T-cell (primary cell): Measurements from ENCODE around the gene KCNS1. TPM values are rescaled to one million over a fixed set of nuclear protein-coding genes. Genes with fewer than 3 reads are reported as not detected.

Experiments
- ATAC-seq, 4 experiments: fragments of 200-7000 bp in 3 of 4; fragments of 150-1000 bp in 1 of 4; cut with Tn5 transposase; replicated peaks in 1 of 4; 1 replicate in 3 of 4; 2 replicates in 1 of 4; pipeline ENCODE4 v1.10.0; 2021; ENCODE audit warnings: moderate library complexity in 3 of 4, mild to moderate bottlenecking in 2 of 4, moderate number of reproducible peaks in 1 of 4
- CTCF ChIA-PET, 2 donors: fragments of 300-600 bp; sonication (Branson Sonifier 250); formaldehyde crosslinking; loops; one replicate each; lab custom pipeline; 2022; ENCODE audit warnings: antibody characterized with exemption in 2 of 2; lab: Charles Lee
- POLR2A ChIA-PET, 2 donors: fragments of 300-600 bp; sonication (Branson Sonifier 250); formaldehyde crosslinking; loops; one replicate each; lab custom pipeline; 2022; ENCODE audit warnings: antibody characterized with exemption in 2 of 2; lab: Charles Lee
- DNase-seq, 35 experiments: peaks; one replicate each; pipeline versions ENCODE4 v3.0.0 to v3.0.0-alpha.2; 2013 to 2023
- H3K27ac ChIP-seq: one replicate; pipeline ENCODE4 v1.5.1; 2013; ENCODE audit warnings: low read length
- H3K27me3 ChIP-seq, 2 experiments: replicated peaks in 1 of 2; 1 replicate in 1 of 2; 2 replicates in 1 of 2; pipeline versions ENCODE4 v1.6.1 to v1.7.0; 2013; ENCODE audit warnings: low read length in 1 of 2, mixed read lengths in 1 of 2; ENCODE audit not compliant: control insufficient read depth in 2 of 2, insufficient read depth in 2 of 2; ENCODE audit errors: extremely low read depth in 1 of 2
- H3K36me3 ChIP-seq, 2 donors: 1 replicate in 1 of 2; 2 replicates in 1 of 2; pipeline versions ENCODE4 v1.6.1 to v1.7.0; 2013; ENCODE audit warnings: low read length in 1 of 2; ENCODE audit not compliant: control insufficient read depth in 2 of 2, insufficient read depth in 1 of 2; ENCODE audit errors: extremely low read depth in 1 of 2
- H3K4me1 ChIP-seq, 2 experiments: 1 replicate in 1 of 2; 2 replicates in 1 of 2; pipeline versions ENCODE4 v1.6.1 to v1.7.0; 2013; ENCODE audit warnings: low read length in 2 of 2, mixed read lengths in 1 of 2; ENCODE audit not compliant: insufficient read depth in 2 of 2, control insufficient read depth in 1 of 2; ENCODE audit errors: extremely low read depth in 1 of 2
- H3K4me3 ChIP-seq, 2 donors: 1 replicate in 1 of 2; 2 replicates in 1 of 2; pipeline versions ENCODE4 v1.5.1 to v1.7.0; 2013; ENCODE audit warnings: mild to moderate bottlenecking in 2 of 2, low read length in 1 of 2, moderate library complexity in 1 of 2; ENCODE audit not compliant: control insufficient read depth in 1 of 2; ENCODE audit errors: extremely low read depth in 1 of 2
- H3K9me3 ChIP-seq: 2 replicates; pipeline ENCODE4 v1.7.0; 2013
- H3K27ac Mint-ChIP-seq, 2 donors: one replicate each; pipeline ENCODE4 v1.8.0; 2020 to 2021; ENCODE audit warnings: mild to moderate bottlenecking in 2 of 2, mixed read lengths in 2 of 2
- H3K27me3 Mint-ChIP-seq, 2 donors: one replicate each; pipeline ENCODE4 v1.8.0; 2021 to 2022; ENCODE audit warnings: mixed read lengths in 2 of 2
- H3K36me3 Mint-ChIP-seq: one replicate; pipeline ENCODE4 v1.8.0; 2021; ENCODE audit warnings: mixed read lengths
- H3K4me1 Mint-ChIP-seq, 3 donors: one replicate each; pipeline ENCODE4 v1.8.0; 2020 to 2022; ENCODE audit warnings: mixed read lengths in 3 of 3, mild to moderate bottlenecking in 1 of 3
- H3K4me3 Mint-ChIP-seq, 3 donors: one replicate each; pipeline ENCODE4 v1.8.0; 2020 to 2022; ENCODE audit warnings: mild to moderate bottlenecking in 3 of 3, mixed read lengths in 3 of 3, moderate library complexity in 3 of 3
- H3K9me3 Mint-ChIP-seq, 3 donors: one replicate each; pipeline ENCODE4 v1.8.0; 2020 to 2022; ENCODE audit warnings: mixed read lengths in 3 of 3
- WGBS: methylation state at CpG from one replicate; pipeline ENCODE4 v1.1.5; 2013; ENCODE audit warnings: missing lambda C conversion rate; ENCODE audit not compliant: insufficient coverage; 5-methylcytosine and 5-hydroxymethylcytosine counted together
- total RNA-seq, 35 experiments: library from RNA in 6 of 35; stranded (reverse) in 6 of 35; fragments of 120-200 nt in 1 of 35; gene quantifications; one replicate each; pipeline versions ENCODE4 v1.2.1 to v1.2.4 and lab custom pipeline; 2013 to 2026

KCNS1 gene
- total RNA-seq, 5 donors from 2014 or later (not counting 1 experiment from before 2014, with no cell fraction given): 0.09 TPM; not detected in 4

GRCh38 chr20:45088247-45088646 is 12.7 kb downstream of the KCNS1 start:
- ChIA-PET CTCF (no interaction called here), POLR2A (no interaction called here)
- DNase-seq (no peak), ATAC-seq (no peak)
- Mint-ChIP-seq H3K36me3 (peaks cover 56% of the 10 kb centered on the region), H3K4me1 (peaks cover 6 to 16% (median 8%) of the 10 kb centered on the region in 3 donors), H3K27ac (no peak overlapping the region), H3K4me3 (no peak overlapping the region), H3K27me3 (no peaks in the 10 kb centered on the region), H3K9me3 (no peaks in the 10 kb centered on the region)
- 100% methylated on average over 1 of the region's 7 CpGs for WGBS
- Histone ChIP-seq H3K4me1 (no peaks in the 10 kb centered on the region), H3K4me3 (no peak overlapping the region), H3K36me3 (peaks cover 2 to 19% of the 10 kb centered on the region in 2 donors), H3K9me3 (no peaks in the 10 kb centered on the region), H3K27me3 (no peaks in the 10 kb centered on the region), H3K27ac (no peak overlapping the region)

GRCh38 chr20:45087814-45088213 is 13.1 kb downstream of the KCNS1 start:
- no peak overlapping the region for H3K27ac Mint-ChIP-seq

GRCh38 chr20:45087097-45087790 is 13.7 kb downstream of the KCNS1 start:
- H3K36me3 ChIP-seq: peaks cover 2 to 27% of the 10 kb centered on the region in 2 donors
- Mint-ChIP-seq H3K4me3 (no peak overlapping the region), H3K27ac (no peak overlapping the region), H3K4me1 (peaks cover 8 to 16% (median 12%) of the 10 kb centered on the region in 3 donors), H3K36me3 (peaks cover 66% of the 10 kb centered on the region), H3K9me3 (peaks cover 5 to 7% (median 5%) of the 10 kb centered on the region in 3 donors), H3K27me3 (no peaks in the 10 kb centered on the region)
- ChIA-PET CTCF (interaction anchor here in 1 of 2 donors (1.0 kb wide), 1 partner anchor 42 kb away, joined by 3 read pairs; no protein-coding TSS in a partner anchor), POLR2A (interaction anchor here in 1 of 2 donors (0.5 kb wide), 1 partner anchor 193 kb away, joined by 7 read pairs; no protein-coding TSS in a partner anchor)
- H3K4me1 ChIP-seq: no peaks in the 10 kb centered on the region
- ATAC-seq: no peak
- no peak overlapping the region for H3K4me3 ChIP-seq
- DNase-seq: no peak
- no peak overlapping the region for H3K27ac ChIP-seq
- WGBS: 100% methylated on average over 2 of the region's 3 CpGs
- peaks cover 2% of the 10 kb centered on the region for H3K9me3 ChIP-seq
- H3K27me3 ChIP-seq: no peaks in the 10 kb centered on the region

More at GRCh38 chr20:45087814-45088213, 13.1 kb downstream of the KCNS1 start:
- no peaks in the 10 kb centered on the region for H3K9me3 ChIP-seq
- no peaks in the 10 kb centered on the region for H3K4me1 ChIP-seq
- H3K27me3 ChIP-seq: no peaks in the 10 kb centered on the region
- DNase-seq (no peak), ATAC-seq (no peak)
- Mint-ChIP-seq H3K9me3 (peaks cover 2 to 3% (median 3%) of the 10 kb centered on the region in 3 donors), H3K4me3 (no peak overlapping the region), H3K27me3 (no peaks in the 10 kb centered on the region), H3K4me1 (peaks cover 8 to 16% (median 8%) of the 10 kb centered on the region in 3 donors), H3K36me3 (peaks cover 60% of the 10 kb centered on the region)
- POLR2A ChIA-PET: interaction anchor here in 1 of 2 donors (0.5 kb wide), 1 partner anchor 194 kb away, joined by 7 read pairs; no protein-coding TSS in a partner anchor
- peaks cover 2 to 22% of the 10 kb centered on the region in 2 donors for H3K36me3 ChIP-seq
- CTCF ChIA-PET: no interaction called here
- H3K27ac ChIP-seq: no peak overlapping the region
- no peak overlapping the region for H3K4me3 ChIP-seq
- no CpG with 5 or more reads among the region's 1 CpG for WGBS

GRCh38 chr20:45085867-45086266 is 15.1 kb downstream of the KCNS1 start:
- POLR2A ChIA-PET: no interaction called here

GRCh38 chr20:45085289-45085688 is 15.6 kb downstream of the KCNS1 start:
- no peak for ATAC-seq
- H3K9me3 Mint-ChIP-seq: peaks cover 10 to 15% (median 14%) of the 10 kb centered on the region in 3 donors
- peak overlapping the region; percentile 31 to 38 for H3K27ac Mint-ChIP-seq
- no peak overlapping the region for H3K27ac ChIP-seq
- H3K9me3 ChIP-seq: peaks cover 2% of the 10 kb centered on the region
- no peaks in the 10 kb centered on the region for H3K27me3 ChIP-seq
- peaks cover 8 to 16% (median 12%) of the 10 kb centered on the region in 3 donors for H3K4me1 Mint-ChIP-seq
- CTCF ChIA-PET: no interaction called here
- no peaks in the 10 kb centered on the region for H3K4me1 ChIP-seq
- H3K27me3 Mint-ChIP-seq: no peaks in the 10 kb centered on the region
- POLR2A ChIA-PET: no interaction called here
- H3K36me3 ChIP-seq: peaks cover 5 to 47% of the 10 kb centered on the region in 2 donors
- H3K4me3 ChIP-seq: no peak overlapping the region
- H3K36me3 Mint-ChIP-seq: peaks cover 83% of the 10 kb centered on the region
- H3K4me3 Mint-ChIP-seq: no peak overlapping the region
- no peak for DNase-seq
- WGBS: no CpG with 5 or more reads among the region's 2 CpGs

More at GRCh38 chr20:45085867-45086266, 15.1 kb downstream of the KCNS1 start:
- DNase-seq (no peak), ATAC-seq (no peak)
- peak overlapping the region in 1 of 2 donors; percentile 22 for H3K27ac Mint-ChIP-seq
- peaks cover 2 to 41% of the 10 kb centered on the region in 2 donors for H3K36me3 ChIP-seq
- H3K27ac ChIP-seq: no peak overlapping the region
- no peak overlapping the region for H3K4me3 Mint-ChIP-seq
- H3K4me1 ChIP-seq: no peaks in the 10 kb centered on the region
- peaks cover 8 to 16% (median 12%) of the 10 kb centered on the region in 3 donors for H3K4me1 Mint-ChIP-seq
- H3K27me3 Mint-ChIP-seq: no peaks in the 10 kb centered on the region
- no peaks in the 10 kb centered on the region for H3K27me3 ChIP-seq
- WGBS: 100% methylated on average over 1 of the region's 1 CpG
- peaks cover 2% of the 10 kb centered on the region for H3K9me3 ChIP-seq
- CTCF ChIA-PET: interaction anchor here in 1 of 2 donors (0.6 to 1.0 kb wide), 2 partner anchors 15 to 41 kb away, joined by 3 to 4 read pairs; no protein-coding TSS in a partner anchor
- H3K9me3 Mint-ChIP-seq: peaks cover 10 to 13% (median 11%) of the 10 kb centered on the region in 3 donors
- H3K4me3 ChIP-seq: no peak overlapping the region
- peaks cover 78% of the 10 kb centered on the region for H3K36me3 Mint-ChIP-seq

- Histone ChIP-seq H3K9me3 (peaks cover 2% of the 10 kb centered on the region), H3K36me3 (peaks cover 7 to 67% of the 10 kb centered on the region in 2 donors), H3K27me3 (no peaks in the 10 kb centered on the region), H3K4me1 (no peaks in the 10 kb centered on the region), H3K4me3 (no peak overlapping the region), H3K27ac (no peak overlapping the region)
- no CpG with 5 or more reads among the region's 1 CpG for whole genome bisulfite sequencing
- Mint-ChIP-seq H3K9me3 (peaks cover 10 to 19% (median 14%) of the 10 kb centered on the region in 3 donors), H3K4me3 (no peak overlapping the region), H3K36me3 (peaks cover 90% of the 10 kb centered on the region), H3K4me1 (peaks cover 8 to 16% (median 12%) of the 10 kb centered on the region in 3 donors), H3K27ac (no peak overlapping the region), H3K27me3 (no peaks in the 10 kb centered on the region)
- DNase-seq: no peak
- CTCF ChIA-PET: interaction anchor here in 1 of 2 donors (0.5 kb wide), 1 partner anchor 101 kb away, joined by 4 read pairs; no protein-coding TSS in a partner anchor
- ATAC-seq: no peak
- POLR2A ChIA-PET: no interaction called here
These were observed 17.8 kb downstream of the KCNS1 start for GRCh38 chr20:45083127-45083526.
